ENCODE data around the gene NPC1L1.

Gene NPC1L1

GRCh38 chr7:44470135-44470479 lies 71.0 kb downstream of the NPC1L1 start:
- DNase-seq (ENCODE audit: low spot score), result no peak
- no peak for TF ChIP-seq CTCF (IDR thresholded peaks at IDR 0.05)
- Histone ChIP-seq H3K27ac (no peak overlapping the region), H3K4me3 (no peak overlapping the region)

- no peak for DNase-seq (ENCODE audit: low spot score)
- Histone ChIP-seq H3K4me3 (no peak overlapping the region), H3K27ac (no peak overlapping the region)
- TF ChIP-seq CTCF (IDR thresholded peaks at IDR 0.05), result no peak
Observed at GRCh38 chr7:44469461-44470134, 71.5 kb downstream of the NPC1L1 start.

- no peak for DNase-seq (ENCODE audit: low spot score)
- TF ChIP-seq CTCF (IDR thresholded peaks at IDR 0.05), result no peak
- H3K27ac ChIP-seq, result no peak overlapping the region
- H3K4me3 ChIP-seq, result no peak overlapping the region
Observed at GRCh38 chr7:44467217-44467548, 73.9 kb downstream of the NPC1L1 start.

- no peak overlapping the region for H3K4me3 ChIP-seq
- no peak overlapping the region for H3K27ac ChIP-seq
- TF ChIP-seq CTCF (IDR thresholded peaks at IDR 0.05), result no peak
- DNase-seq (ENCODE audit: low spot score), result no peak
Observed at GRCh38 chr7:44466300-44467216, 74.6 kb downstream of the NPC1L1 start.

GRCh38 chr7:44465490-44465889 lies 75.6 kb downstream of the NPC1L1 start:
- no peak overlapping the region for H3K27ac ChIP-seq
- H3K4me3 ChIP-seq, result no peak overlapping the region
- no peak for TF ChIP-seq CTCF (IDR thresholded peaks at IDR 0.05)
- DNase-seq (ENCODE audit: low spot score), result no peak

- Histone ChIP-seq H3K27ac (no peak overlapping the region), H3K4me3 (no peak overlapping the region)
- no peak for TF ChIP-seq CTCF (IDR thresholded peaks at IDR 0.05)
- no peak for DNase-seq (ENCODE audit: low spot score)
Observed at GRCh38 chr7:44463169-44463808, 77.8 kb downstream of the NPC1L1 start.

Measured in coronary artery (tissue), 2 donors.